HT1080 (cell line): ENCODE measurements around the gene PARP1. TPM values are rescaled to one million over a fixed set of nuclear protein-coding genes. Genes with fewer than 3 reads are reported as not detected.
A peak's percentile ranks its signal among the peaks of the same experiment; 100 is the strongest.
"Not testable (repeated sequence)": the region's sequence is repeated elsewhere in the genome, so short reads cannot be mapped to it uniquely, and the experiment has no call there.

Source experiments
- DNase-seq: peaks from one replicate; pipeline ENCODE4 v3.0.0-alpha.2; 2015; ENCODE audit warnings: low read depth
- total RNA-seq: library from RNA; depleted of rRNA; stranded (reverse); fragments of >200 nt; shearing (Covaris generic); gene quantifications from 2 replicates; pipeline ENCODE4 v1.2.3, GENCODE V29; 2014

Gene PARP1
- total RNA-seq, 1 experiment from 2014 or later: 208 TPM

- no peak for DNase-seq
Observed at GRCh38 chr1:226429858-226430715, 22.2 kb upstream of the PARP1 start.

- DNase-seq: peak; percentile 61
Observed at GRCh38 chr1:226428791-226429461, 21.0 kb upstream of the PARP1 start.

GRCh38 chr1:226428348-226428747 lies 20.5 kb upstream of the PARP1 start:
- DNase-seq: no peak

GRCh38 chr1:226427131-226427530 lies 19.2 kb upstream of the PARP1 start:
- no peak for DNase-seq

- not testable (repeated sequence) for DNase-seq
Observed at GRCh38 chr1:226426395-226426794, 18.5 kb upstream of the PARP1 start.

GRCh38 chr1:226425431-226426031 lies 17.6 kb upstream of the PARP1 start:
- no peak for DNase-seq

- DNase-seq: no peak
Observed at GRCh38 chr1:226425004-226425378, 17.1 kb upstream of the PARP1 start.

GRCh38 chr1:226424221-226425003 lies 16.5 kb upstream of the PARP1 start:
- DNase-seq: peak; percentile 39

- DNase-seq: no peak
Observed at GRCh38 chr1:226422478-226422877, 14.6 kb upstream of the PARP1 start.

GRCh38 chr1:226420897-226421296 lies 13.0 kb upstream of the PARP1 start:
- DNase-seq: no peak

- no peak for DNase-seq
Observed at GRCh38 chr1:226420328-226420727, 12.4 kb upstream of the PARP1 start.

- no peak for DNase-seq
Observed at GRCh38 chr1:226419284-226420029, 11.6 kb upstream of the PARP1 start.

- no peak for DNase-seq
Observed at GRCh38 chr1:226417830-226418546, 10.1 kb upstream of the PARP1 start.

- no peak for DNase-seq
Observed at GRCh38 chr1:226417350-226417749, 9.5 kb upstream of the PARP1 start.

GRCh38 chr1:226414098-226414698 lies 6.3 kb upstream of the PARP1 start:
- no peak for DNase-seq

GRCh38 chr1:226411619-226412018 lies 3.7 kb upstream of the PARP1 start:
- no peak for DNase-seq

- no peak for DNase-seq
Observed at GRCh38 chr1:226410958-226411357, 3.1 kb upstream of the PARP1 start.

- DNase-seq: no peak
Observed at GRCh38 chr1:226409392-226409791, 1.5 kb upstream of the PARP1 start.

- no peak for DNase-seq
Observed at GRCh38 chr1:226408285-226409184, 642 bp upstream of the PARP1 start.
